ENCODE data around the gene GOLGA1. TPM values are rescaled to one million over a fixed set of nuclear protein-coding genes. Genes with fewer than 3 reads are reported as not detected.
"Not testable (repeated sequence)": the region's sequence is repeated elsewhere in the genome, so short reads cannot be mapped to it uniquely, and the experiment has no call there.

Gene GOLGA1
- total RNA-seq, 1 experiment from 2014 or later, result 13.2 TPM

- DNase-seq (ENCODE audit: low read depth), result no peak
Measured at GRCh38 chr9:124841075-124841821, 99.6 kb downstream of the GOLGA1 start.

DNA sequence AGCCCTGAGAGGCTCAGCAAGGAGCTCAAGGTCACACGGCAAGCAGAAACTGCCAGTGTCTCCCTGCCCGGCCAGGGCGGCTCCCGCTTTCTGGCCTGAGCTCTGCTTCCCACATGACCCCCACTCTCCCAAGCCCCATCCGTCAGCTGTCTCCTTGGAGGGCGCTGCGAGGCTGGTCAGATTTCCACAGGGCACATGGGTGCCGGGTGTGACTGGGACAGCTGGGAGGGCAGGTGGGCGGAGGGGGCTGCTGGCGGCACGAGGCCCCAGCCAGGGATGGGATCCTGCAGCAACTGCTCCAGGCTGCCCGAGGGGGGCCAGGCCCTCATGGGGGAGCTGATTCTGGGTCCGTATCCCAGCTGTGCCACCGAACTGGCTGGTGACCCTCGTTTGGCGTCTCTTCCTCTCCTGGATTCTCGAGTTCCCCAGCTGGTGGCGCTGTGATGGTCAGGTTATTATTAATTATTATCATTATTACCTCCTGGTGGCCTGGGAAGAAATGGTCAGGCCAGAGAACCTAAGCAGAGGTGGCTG, 100.5 kb downstream of the GOLGA1 start:
- DNase-seq (ENCODE audit: low read depth), result no peak

DNA sequence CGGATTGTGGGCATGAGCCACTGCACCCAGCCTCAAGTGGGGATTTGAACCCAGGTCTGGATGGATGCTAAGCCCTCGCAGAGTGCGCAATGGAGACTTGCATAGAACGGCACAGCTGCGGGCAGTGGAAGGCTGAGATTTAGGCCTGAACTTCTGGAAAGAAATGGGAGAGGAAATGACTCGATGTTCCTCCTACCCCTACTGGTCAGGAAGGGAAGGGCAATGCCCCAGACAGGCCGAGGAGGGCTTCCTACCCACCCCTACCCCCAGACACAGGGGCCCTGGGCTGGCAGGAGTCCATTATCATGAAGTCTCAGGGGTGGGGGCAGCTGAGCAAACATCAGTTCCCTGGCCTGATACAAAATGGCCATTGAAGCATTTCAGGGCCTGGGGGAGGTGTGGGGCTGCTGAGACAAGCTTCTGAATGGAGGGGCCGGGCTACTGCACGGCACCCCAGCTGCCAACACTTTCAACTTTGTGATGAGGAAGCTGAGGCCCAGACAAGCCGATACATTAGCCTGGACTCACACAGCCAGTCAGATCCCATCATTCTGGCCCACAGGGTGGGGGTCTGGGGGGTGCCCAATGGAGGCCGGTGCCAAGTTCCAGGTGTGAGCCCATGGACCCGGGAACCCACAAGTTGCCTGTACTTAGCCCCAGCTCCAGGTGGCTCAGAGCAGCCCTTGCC, 101.1 kb downstream of the GOLGA1 start:
- no peak for DNase-seq (ENCODE audit: low read depth)

DNA sequence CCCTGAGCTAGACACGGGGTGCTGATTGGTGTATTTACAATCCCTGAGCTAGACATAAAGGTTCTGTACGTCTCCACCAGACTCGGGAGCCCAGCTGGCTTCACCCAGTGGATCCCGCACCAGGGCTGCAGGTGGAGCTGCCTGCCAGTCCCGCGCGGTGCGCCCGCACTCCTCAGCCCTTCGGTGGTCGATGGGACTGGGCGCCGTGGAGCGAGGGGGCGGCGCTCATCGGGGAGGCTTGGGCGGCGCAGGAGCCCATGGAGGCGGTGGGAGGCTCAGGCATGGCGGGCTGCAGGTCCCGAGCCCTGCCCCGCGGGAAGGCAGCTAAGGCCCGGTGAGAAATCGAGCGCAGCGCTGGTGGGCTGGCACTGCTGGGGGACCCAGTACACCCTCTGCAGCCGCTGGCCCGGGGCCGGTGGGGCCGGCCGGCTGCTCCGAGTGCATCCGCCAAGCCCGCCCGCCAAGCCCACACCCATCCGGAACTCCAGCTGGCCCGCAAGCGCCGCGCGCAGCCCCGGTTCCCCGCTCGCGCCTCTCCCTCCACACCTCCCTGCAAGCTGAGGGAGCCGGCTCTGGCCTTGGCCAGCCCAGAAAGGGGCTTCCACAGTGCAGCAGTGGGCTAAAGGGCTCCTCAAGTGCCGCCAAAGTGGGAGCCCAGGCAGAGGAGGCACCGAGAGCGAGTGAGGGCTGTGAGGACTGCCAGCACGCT, 102.2 kb downstream of the GOLGA1 start:
- DNase-seq (ENCODE audit: low read depth), result not testable (repeated sequence)

GRCh38 chr9:124838132-124838531, 102.8 kb downstream of the GOLGA1 start:
- not testable (repeated sequence) for DNase-seq (ENCODE audit: low read depth)

DNA sequence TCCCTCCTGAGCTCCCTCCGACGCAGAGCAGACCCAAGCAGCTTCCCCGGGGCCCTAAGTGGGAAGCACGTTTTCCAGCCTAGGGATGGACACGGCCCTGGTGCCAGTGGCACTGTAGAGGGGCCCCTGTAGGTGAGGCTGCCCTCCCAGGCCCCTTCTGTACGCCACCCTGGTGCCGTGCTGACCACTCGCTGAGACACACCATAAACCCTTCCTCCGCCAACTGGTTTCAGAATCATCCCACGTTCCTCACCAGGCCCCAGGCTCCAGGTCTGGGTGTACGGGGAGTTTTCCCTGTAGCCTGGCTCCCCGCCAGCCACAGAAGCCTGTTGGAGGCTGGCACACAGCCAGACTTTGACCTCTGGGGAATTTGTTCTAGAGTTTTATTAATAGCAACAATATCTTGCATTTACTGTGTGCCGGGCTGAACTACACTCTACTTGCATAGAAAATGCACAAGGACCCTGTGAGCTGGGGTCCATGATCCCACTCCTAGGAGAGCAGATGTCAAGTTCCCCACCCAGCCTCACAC, 105.8 kb downstream of the GOLGA1 start:
- DNase-seq (ENCODE audit: low read depth), result peak; percentile 76

- peak; percentile 90 for DNase-seq (ENCODE audit: low read depth)
Measured at GRCh38 chr9:124834591-124834990, 106.3 kb downstream of the GOLGA1 start.

GRCh38 chr9:124831642-124832364, 109.1 kb downstream of the GOLGA1 start:
- no peak for DNase-seq (ENCODE audit: low read depth)

DNA sequence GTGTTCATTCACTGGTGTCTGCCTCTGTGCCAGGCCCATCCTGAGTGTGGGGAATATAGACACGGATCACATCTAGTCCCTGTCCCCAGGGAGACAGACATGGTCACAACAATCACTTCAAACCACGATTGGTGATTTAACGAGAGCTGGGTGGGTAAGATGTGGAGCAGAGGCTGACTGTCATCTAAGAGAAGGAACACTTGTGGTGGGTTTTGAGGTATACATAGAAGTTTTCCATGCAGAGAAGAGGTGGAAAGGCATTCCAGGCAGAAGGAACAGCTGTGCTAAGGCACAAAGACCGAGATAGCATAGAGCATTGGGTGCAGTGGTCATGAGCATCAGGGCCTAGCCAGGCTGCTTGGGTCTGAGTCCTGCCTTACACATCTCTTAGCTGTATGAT, 110.3 kb downstream of the GOLGA1 start:
- DNase-seq (ENCODE audit: low read depth), result no peak

- DNase-seq (ENCODE audit: low read depth), result no peak
Measured at GRCh38 chr9:124829334-124829669, 111.6 kb downstream of the GOLGA1 start.

- no peak for DNase-seq (ENCODE audit: low read depth)
Measured at GRCh38 chr9:124828489-124829333, 112.2 kb downstream of the GOLGA1 start.

Small RNA genes within 50 kb of the gene (small RNA-seq; reads per million reads assigned to genes)
- not detected for gene RNU4-82P

Other genes starting within 250 kb of the GOLGA1 start
- gene NR6A1, start 169.8 kb downstream of the GOLGA1 start, total RNA-seq (2014; rRNA removed; shearing (Covaris generic)), result 1.1 and 2.0 TPM in 2 replicates
- gene OLFML2A, start 163.9 kb downstream of the GOLGA1 start, total RNA-seq (2014; rRNA removed; shearing (Covaris generic)), result 0.20 and 0.69 TPM in 2 replicates
- gene WDR38, start 87.6 kb downstream of the GOLGA1 start, total RNA-seq (2014; rRNA removed; shearing (Covaris generic)), result not detected in 2 replicates
- 5,179 and 7,098 TPM in 2 replicates for gene RPL35, start 79.1 kb downstream of the GOLGA1 start, total RNA-seq (2014; rRNA removed; shearing (Covaris generic))
- 74.7 and 80.7 TPM in 2 replicates for gene ARPC5L, start 79.0 kb downstream of the GOLGA1 start, total RNA-seq (2014; rRNA removed; shearing (Covaris generic))
- 3.5 and 7.3 TPM in 2 replicates for gene SCAI, start 202.4 kb upstream of the GOLGA1 start, total RNA-seq (2014; rRNA removed; shearing (Covaris generic))
- 27.0 and 32.2 TPM in 2 replicates for gene PPP6C, start 248.7 kb upstream of the GOLGA1 start, total RNA-seq (2014; rRNA removed; shearing (Covaris generic))

Measured in HT1080 (cell line).